ENCODE data around the gene BIVM.

The BIVM gene

GRCh38 chr13:102788683-102789082, 10.2 kb upstream of the BIVM start:
- DNase-seq = no peak

- no peak for DNase-seq
Observed at GRCh38 chr13:102792396-102792795, 6.5 kb upstream of the BIVM start.

GRCh38 chr13:102793611-102794355, 5.1 kb upstream of the BIVM start:
- no peak for DNase-seq

GRCh38 chr13:102799426-102800144, 666 bp downstream of the BIVM start:
- DNase-seq = peak; percentile 75

GRCh38 chr13:102800145-102801041, 1.5 kb downstream of the BIVM start:
- peak; percentile 93 for DNase-seq

- no peak for DNase-seq
Observed at GRCh38 chr13:102805680-102806079, 6.8 kb downstream of the BIVM start.

GRCh38 chr13:102807699-102808098, 8.8 kb downstream of the BIVM start:
- DNase-seq = no peak

- DNase-seq = no peak
Observed at GRCh38 chr13:102812611-102813287, 13.8 kb downstream of the BIVM start.

GRCh38 chr13:102814025-102814607, 15.2 kb downstream of the BIVM start:
- no peak for DNase-seq

- no peak for DNase-seq
Observed at GRCh38 chr13:102814793-102815192, 15.9 kb downstream of the BIVM start.

GRCh38 chr13:102815788-102816187, 16.9 kb downstream of the BIVM start:
- DNase-seq = no peak

GRCh38 chr13:102816708-102817107, 17.8 kb downstream of the BIVM start:
- no peak for DNase-seq

GRCh38 chr13:102817241-102817640, 18.3 kb downstream of the BIVM start:
- DNase-seq = no peak

GRCh38 chr13:102817907-102818306, 19.0 kb downstream of the BIVM start:
- no peak for DNase-seq

GRCh38 chr13:102825400-102825799, 26.5 kb downstream of the BIVM start:
- DNase-seq = no peak

GRCh38 chr13:102825921-102826706, 27.2 kb downstream of the BIVM start:
- DNase-seq = no peak

GRCh38 chr13:102830646-102831045, 31.7 kb downstream of the BIVM start:
- no peak for DNase-seq

GRCh38 chr13:102836471-102836870, 37.6 kb downstream of the BIVM start:
- DNase-seq = no peak

- no peak for DNase-seq
Observed at GRCh38 chr13:102838273-102838672, 39.4 kb downstream of the BIVM start.

- no peak for DNase-seq
Observed at GRCh38 chr13:102838982-102839381, 40.1 kb downstream of the BIVM start.

- DNase-seq = no peak
Observed at GRCh38 chr13:102839462-102839861, 40.5 kb downstream of the BIVM start.

- no peak for DNase-seq
Observed at GRCh38 chr13:102845289-102845629, 46.3 kb downstream of the BIVM start.
